H9 (cell line): ENCODE results near the gene FBXO17. TPM values are rescaled to one million over a fixed set of nuclear protein-coding genes. Genes with fewer than 3 reads are reported as not detected.

Experiments
- DNase-seq: peaks from one replicate; pipeline ENCODE4 v3.0.0-alpha.2; 2017
- H2AFZ ChIP-seq: one replicate; pipeline ENCODE4 v1.6.1; 2013; ENCODE audit warnings: mild to moderate bottlenecking, low read length, control low read depth, moderate library complexity
- H2AK5ac ChIP-seq: 2 replicates; pipeline ENCODE4 v1.6.1; 2013; ENCODE audit warnings: low read length, control low read depth, mixed read lengths; ENCODE audit not compliant: insufficient read length
- H2BK120ac ChIP-seq: one replicate; pipeline ENCODE4 v1.6.1; 2013; ENCODE audit warnings: low read depth, mild to moderate bottlenecking, low read length, control low read depth, inconsistent platforms; ENCODE audit not compliant: poor library complexity, severe bottlenecking
- H2BK12ac ChIP-seq: 2 replicates; pipeline ENCODE4 v1.6.1; 2013; ENCODE audit warnings: low read length, control low read depth, mixed read lengths, low read depth; ENCODE audit not compliant: insufficient read length
- H2BK15ac ChIP-seq: 2 replicates; pipeline ENCODE4 v1.6.1; 2013; ENCODE audit warnings: low read depth, low read length, control low read depth
- H2BK20ac ChIP-seq: one replicate; pipeline ENCODE4 v1.6.1; 2013; ENCODE audit warnings: low read depth, mild to moderate bottlenecking, low read length, control low read depth, inconsistent platforms; ENCODE audit not compliant: poor library complexity, severe bottlenecking
- H2BK5ac ChIP-seq: 2 replicates; pipeline ENCODE4 v1.6.1; 2013; ENCODE audit warnings: low read length, control low read depth, mixed read lengths; ENCODE audit not compliant: insufficient read length
- H3K14ac ChIP-seq: 2 replicates; pipeline ENCODE4 v1.6.1; 2013; ENCODE audit warnings: low read length, control low read depth; ENCODE audit not compliant: insufficient read depth
- H3K18ac ChIP-seq: 2 replicates; pipeline ENCODE4 v1.6.1; 2013; ENCODE audit warnings: low read depth, mild to moderate bottlenecking, mixed read lengths, low read length, control low read depth; ENCODE audit not compliant: insufficient read length
- H3K23ac ChIP-seq: 2 replicates; pipeline ENCODE4 v1.6.1; 2013; ENCODE audit warnings: low read length, control low read depth, mixed read lengths, low read depth; ENCODE audit not compliant: insufficient read length
- H3K23me2 ChIP-seq: 2 replicates; pipeline ENCODE4 v1.6.1; 2013; ENCODE audit warnings: low read depth, mild to moderate bottlenecking, mixed read lengths, low read length, control low read depth; ENCODE audit not compliant: insufficient read length, poor library complexity, severe bottlenecking
- H3K27ac ChIP-seq: 2 replicates; pipeline ENCODE4 v1.5.1; 2013; ENCODE audit warnings: low read length, control low read depth, mixed read lengths, low read depth; ENCODE audit not compliant: insufficient read length
- H3K27me3 ChIP-seq: 2 replicates; pipeline ENCODE4 v1.6.1; 2013; ENCODE audit warnings: low read length, control low read depth, inconsistent platforms; ENCODE audit not compliant: insufficient read depth
- H3K4ac ChIP-seq: 2 replicates; pipeline ENCODE4 v1.6.1; 2013; ENCODE audit warnings: low read depth, mild to moderate bottlenecking, control low read depth, inconsistent platforms, low read length, moderate library complexity
- H3K4me1 ChIP-seq: 2 replicates; pipeline ENCODE4 v1.6.1; 2013; ENCODE audit warnings: low read length, control low read depth, inconsistent platforms; ENCODE audit not compliant: insufficient read depth
- H3K4me2 ChIP-seq: 2 replicates; pipeline ENCODE4 v1.6.1; 2013; ENCODE audit warnings: low read length, control low read depth, mixed read lengths; ENCODE audit not compliant: insufficient read length, insufficient read depth
- H3K56ac ChIP-seq: 2 replicates; pipeline ENCODE4 v1.6.1; 2013; ENCODE audit warnings: low read depth, mild to moderate bottlenecking, mixed read lengths, low read length, control low read depth; ENCODE audit not compliant: insufficient read length
- H3K79me1 ChIP-seq: 2 replicates; pipeline ENCODE4 v1.6.1; 2013; ENCODE audit warnings: low read depth, mild to moderate bottlenecking, moderate library complexity, low read length, control low read depth, inconsistent platforms; ENCODE audit not compliant: insufficient read depth, poor library complexity, severe bottlenecking
- H3K79me2 ChIP-seq: 2 replicates; pipeline ENCODE4 v1.6.1; 2013; ENCODE audit warnings: low read length, control low read depth, inconsistent platforms; ENCODE audit not compliant: insufficient read depth
- H3K9ac ChIP-seq: 2 replicates; pipeline ENCODE4 v1.6.1; 2013; ENCODE audit warnings: low read length, control low read depth, mixed read lengths; ENCODE audit not compliant: insufficient read length; ENCODE audit errors: extremely low read depth
- H3K9me3 ChIP-seq: one replicate; pipeline ENCODE4 v1.6.1; 2013; ENCODE audit warnings: low read depth, low read length, inconsistent platforms; ENCODE audit not compliant: control insufficient read depth
- H3T11ph ChIP-seq: one replicate; pipeline ENCODE4 v1.6.1; 2013; ENCODE audit warnings: mild to moderate bottlenecking, low read length, control low read depth, inconsistent platforms
- H4K20me1 ChIP-seq: one replicate; pipeline ENCODE4 v1.6.1; 2013; ENCODE audit not compliant: control insufficient read depth, insufficient read length, insufficient read depth
- H4K5ac ChIP-seq: 2 replicates; pipeline ENCODE4 v1.6.1; 2013; ENCODE audit warnings: low read depth, mild to moderate bottlenecking, mixed read lengths, low read length, control low read depth; ENCODE audit not compliant: insufficient read length
- H4K8ac ChIP-seq: replicated peaks from 2 replicates; pipeline ENCODE4 v1.6.1; 2013; ENCODE audit warnings: low read length, control low read depth, mixed read lengths, low read depth; ENCODE audit not compliant: insufficient read length
- H4K91ac ChIP-seq: 2 replicates; pipeline ENCODE4 v1.6.1; 2013; ENCODE audit warnings: low read depth, mild to moderate bottlenecking, moderate library complexity, mixed read lengths, low read length, control low read depth; ENCODE audit not compliant: insufficient read length
- H3K27ac Mint-ChIP-seq, 3 experiments: 2 replicates in 2 of 3; 3 replicates in 1 of 3; pipeline ENCODE4 v1.8.0; 2020 to 2021; ENCODE audit warnings: mixed read lengths in 3 of 3, mild to moderate bottlenecking in 1 of 3, moderate library complexity in 1 of 3
- H3K27me3 Mint-ChIP-seq: 2 replicates; pipeline ENCODE4 v1.8.0; 2021; ENCODE audit warnings: low read depth, mild to moderate bottlenecking, moderate library complexity, mixed read lengths
- H3K36me3 Mint-ChIP-seq, 3 experiments: 2 replicates in 2 of 3; 3 replicates in 1 of 3; pipeline ENCODE4 v1.8.0; 2020 to 2021; ENCODE audit warnings: low read depth in 3 of 3, mixed read lengths in 3 of 3; ENCODE audit not compliant: insufficient read depth in 1 of 3
- H3K4me1 Mint-ChIP-seq, 2 experiments: 2 replicates each; pipeline ENCODE4 v1.8.0; 2020; ENCODE audit warnings: mixed read lengths in 2 of 2
- H3K4me3 Mint-ChIP-seq, 2 experiments: 2 replicates in 1 of 2; 3 replicates in 1 of 2; pipeline ENCODE4 v1.8.0; 2020 to 2021; ENCODE audit warnings: mild to moderate bottlenecking in 2 of 2, mixed read lengths in 2 of 2, moderate library complexity in 1 of 2
- H3K9me3 Mint-ChIP-seq, 2 experiments: 2 replicates in 1 of 2; 3 replicates in 1 of 2; pipeline ENCODE4 v1.8.0; 2020; ENCODE audit warnings: mild to moderate bottlenecking in 2 of 2, mixed read lengths in 2 of 2, moderate library complexity in 1 of 2
- WGBS: extraction: QIAGEN DNeasy Blood & Tissue Kit; methylation state at CpG from one replicate; pipeline ENCODE4 v1.1.7; 2013; ENCODE audit warnings: missing lambda C conversion rate, low lambda C conversion rate, mixed read lengths; ENCODE audit not compliant: insufficient read length; ENCODE audit errors: extremely low coverage; 5-methylcytosine and 5-hydroxymethylcytosine counted together
- total RNA-seq: library from RNA; stranded (reverse); gene quantifications from 2 replicates; pipeline ENCODE4 v1.2.1, GENCODE V29; 2021
- TF ChIP-seq, protein P1 (sequence below): fragments of 200-600 bp; sonication (generic); conservative IDR thresholded peaks from 3 replicates; pipeline ENCODE4 v1.8.0; 2021; ENCODE audit warnings: antibody characterized with exemption, mild to moderate bottlenecking

Gene FBXO17
- total RNA-seq, 1 experiment from 2014 or later: 25.5 TPM

DNA sequence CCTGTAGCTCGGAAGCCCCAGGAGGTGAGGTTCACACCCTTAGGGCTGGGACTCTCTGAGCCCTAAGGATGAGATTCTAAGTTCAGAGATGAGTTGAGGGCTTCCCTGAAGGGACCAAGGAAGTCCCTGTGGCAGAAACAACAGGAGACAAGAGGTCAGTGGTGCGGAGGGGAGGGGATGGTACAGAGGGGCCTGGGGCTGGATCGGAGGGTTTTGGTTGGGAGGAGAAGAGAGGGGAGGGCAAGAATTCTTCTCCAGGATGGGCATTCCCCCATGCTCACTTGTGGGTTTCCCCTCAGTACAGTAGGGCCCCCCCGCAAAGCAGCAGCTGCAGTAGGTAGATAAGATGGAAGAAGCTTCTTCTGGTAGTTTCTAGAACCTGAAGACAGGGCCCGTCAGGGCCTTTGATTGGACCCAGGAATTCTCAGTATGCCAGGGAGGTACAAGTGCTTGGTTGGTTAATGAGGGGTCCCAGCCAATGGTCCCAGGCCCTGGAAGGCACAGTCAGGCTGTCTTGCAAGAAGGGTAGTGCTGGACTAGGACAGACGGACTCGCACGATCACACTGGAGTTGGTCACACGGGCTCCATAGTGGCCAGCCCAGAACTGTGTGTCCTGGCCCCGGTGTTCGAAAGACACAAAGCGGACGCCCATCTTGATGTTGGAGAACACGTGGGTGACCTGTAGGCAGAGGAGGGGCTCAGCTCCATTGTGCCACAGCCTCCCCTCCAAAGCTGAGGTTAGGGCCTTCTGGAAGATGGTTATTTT lies 49.5 kb upstream of the FBXO17 start:
- Mint-ChIP-seq H3K9me3 (peaks cover 10 to 13% of the 10 kb centered on the region in 2 experiments), H3K4me1 (no peaks in the 10 kb centered on the region), H3K4me3 (no peak overlapping the region; a peak in 1 of 5 replicates), H3K27ac (no peak overlapping the region; a peak in 1 of 7 replicates), H3K36me3 (peaks cover 31 to 38% (median 36%) of the 10 kb centered on the region in 3 experiments), H3K27me3 (no peaks in the 10 kb centered on the region)
- H2AFZ ChIP-seq: no peak overlapping the region
- TF ChIP-seq, protein P1, sequence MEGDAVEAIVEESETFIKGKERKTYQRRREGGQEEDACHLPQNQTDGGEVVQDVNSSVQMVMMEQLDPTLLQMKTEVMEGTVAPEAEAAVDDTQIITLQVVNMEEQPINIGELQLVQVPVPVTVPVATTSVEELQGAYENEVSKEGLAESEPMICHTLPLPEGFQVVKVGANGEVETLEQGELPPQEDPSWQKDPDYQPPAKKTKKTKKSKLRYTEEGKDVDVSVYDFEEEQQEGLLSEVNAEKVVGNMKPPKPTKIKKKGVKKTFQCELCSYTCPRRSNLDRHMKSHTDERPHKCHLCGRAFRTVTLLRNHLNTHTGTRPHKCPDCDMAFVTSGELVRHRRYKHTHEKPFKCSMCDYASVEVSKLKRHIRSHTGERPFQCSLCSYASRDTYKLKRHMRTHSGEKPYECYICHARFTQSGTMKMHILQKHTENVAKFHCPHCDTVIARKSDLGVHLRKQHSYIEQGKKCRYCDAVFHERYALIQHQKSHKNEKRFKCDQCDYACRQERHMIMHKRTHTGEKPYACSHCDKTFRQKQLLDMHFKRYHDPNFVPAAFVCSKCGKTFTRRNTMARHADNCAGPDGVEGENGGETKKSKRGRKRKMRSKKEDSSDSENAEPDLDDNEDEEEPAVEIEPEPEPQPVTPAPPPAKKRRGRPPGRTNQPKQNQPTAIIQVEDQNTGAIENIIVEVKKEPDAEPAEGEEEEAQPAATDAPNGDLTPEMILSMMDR: no peak
- no peaks in the 10 kb centered on the region for H3K79me1 ChIP-seq
- no peak overlapping the region for H4K8ac ChIP-seq
- WGBS: no CpG with 5 or more reads among the region's 14 CpGs
- H3K4me1 ChIP-seq: no peaks in the 10 kb centered on the region
- no peak overlapping the region for H2BK120ac ChIP-seq
- H3K27ac ChIP-seq: no peak overlapping the region
- H3K4ac ChIP-seq: no peak overlapping the region
- H2AK5ac ChIP-seq: no peak overlapping the region
- H3K14ac ChIP-seq: no peak overlapping the region
- H4K91ac ChIP-seq: no peak overlapping the region
- H3K9me3 ChIP-seq: peaks cover 11% of the 10 kb centered on the region
- no peak overlapping the region for H3K9ac ChIP-seq
- no peaks in the 10 kb centered on the region for H4K20me1 ChIP-seq
- H4K5ac ChIP-seq: no peak overlapping the region
- H3K23me2 ChIP-seq: no peaks in the 10 kb centered on the region
- H2BK12ac ChIP-seq: no peak overlapping the region
- H3K27me3 ChIP-seq: no peaks in the 10 kb centered on the region; the same call in 1 of the 2 replicates
- no peak overlapping the region for H2BK5ac ChIP-seq
- H3K56ac ChIP-seq: no peak overlapping the region
- no peaks in the 10 kb centered on the region for H3K79me2 ChIP-seq
- H2BK15ac ChIP-seq: no peak overlapping the region
- no peak overlapping the region for H3K23ac ChIP-seq
- DNase-seq: no peak
- no peak overlapping the region for H3K18ac ChIP-seq
- H2BK20ac ChIP-seq: no peak overlapping the region
- H3T11ph ChIP-seq: no peak overlapping the region
- no peak overlapping the region for H3K4me2 ChIP-seq
